MCF 10A (cell line): ENCODE measurements around the gene RPL12. TPM values are rescaled to one million over a fixed set of nuclear protein-coding genes. Genes with fewer than 3 reads are reported as not detected.
"Not testable (repeated sequence)": the region's sequence is repeated elsewhere in the genome, so short reads cannot be mapped to it uniquely, and the experiment has no call there.

Source experiments
- BruUV-seq: library from RNA; stranded (reverse); fragments of 400-500 nt; replicated peaks from 2 replicates; lab custom pipeline; 2021; lab: Mats Ljungman, UMichigan
- CTCF ChIA-PET: fragments of 300-600 bp; sonication (Branson Sonifier 250); formaldehyde crosslinking; extraction: SDS; loops from one replicate; lab custom pipeline; 2021; ENCODE audit warnings: antibody characterized with exemption, inconsistent platforms; lab: Yijun Ruan, JAX
- POLR2A ChIA-PET: fragments of 300-600, 350-650 bp; sonication (Branson Sonifier 250); formaldehyde crosslinking; extraction: SDS; loops from one replicate; lab custom pipeline; 2020; ENCODE audit warnings: antibody characterized with exemption, inconsistent platforms; lab: Yijun Ruan, JAX
- DNase-seq: peaks from one replicate; pipeline ENCODE4 v3.0.0-alpha.2; 2018; ENCODE audit not compliant: unreplicated experiment
- H3K27ac Mint-ChIP-seq: one replicate; pipeline ENCODE4 v1.8.0; 2022; ENCODE audit warnings: mild to moderate bottlenecking, low read depth, mixed read lengths; ENCODE audit not compliant: unreplicated experiment
- H3K27me3 Mint-ChIP-seq: one replicate; pipeline ENCODE4 v1.8.0; 2022; ENCODE audit warnings: mixed read lengths; ENCODE audit not compliant: insufficient read depth, unreplicated experiment
- H3K36me3 Mint-ChIP-seq: one replicate; pipeline ENCODE4 v1.8.0; 2022; ENCODE audit warnings: mild to moderate bottlenecking, moderate library complexity, mixed read lengths; ENCODE audit not compliant: insufficient read depth, unreplicated experiment
- H3K4me1 Mint-ChIP-seq: one replicate; pipeline ENCODE4 v1.8.0; 2022; ENCODE audit warnings: mixed read lengths; ENCODE audit not compliant: insufficient read depth, unreplicated experiment
- H3K4me3 Mint-ChIP-seq: one replicate; pipeline ENCODE4 v1.8.0; 2022; ENCODE audit warnings: mild to moderate bottlenecking, moderate library complexity, mixed read lengths; ENCODE audit not compliant: unreplicated experiment
- H3K9me3 Mint-ChIP-seq: one replicate; pipeline ENCODE4 v1.8.0; 2022; ENCODE audit warnings: mixed read lengths; ENCODE audit not compliant: unreplicated experiment
- CTCF ChIP-seq: fragments of 200-600 bp; IDR thresholded peaks from one replicate; pipeline ENCODE4 v1.8.0; 2022; ENCODE audit warnings: antibody characterized with exemption, mild to moderate bottlenecking; ENCODE audit not compliant: unreplicated experiment
- intact Hi-C: fragments of 100-400 bp; cut with micrococcal nuclease; formaldehyde crosslinking; loops from 2 replicates; pipeline ENCODE4 v1.14.1; 2022
- total RNA-seq: library from RNA; stranded (reverse); gene quantifications from 2 replicates; pipeline ENCODE4 v1.2.3, GENCODE V29; 2022

The RPL12 gene
- total RNA-seq, 1 experiment from 2014 or later = 3,086 TPM

GRCh38 chr9:127473501-127473900 lies 22.3 kb upstream of the RPL12 start:
- H3K4me3 Mint-ChIP-seq = no peak overlapping the region
- BruUV-seq = no TSS peak
- no peaks in the 10 kb centered on the region for H3K9me3 Mint-ChIP-seq
- DNase-seq = no peak
- ChIA-PET CTCF (interaction anchor here (1.7 kb wide), 1 partner anchor 15 kb away, joined by 5 read pairs; no protein-coding TSS in a partner anchor), POLR2A (interaction anchor here (0.6 kb wide), 1 partner anchor 111 kb away, joined by 4 read pairs; no protein-coding TSS in a partner anchor)
- H3K27me3 Mint-ChIP-seq = no peaks in the 10 kb centered on the region
- H3K4me1 Mint-ChIP-seq = no peaks in the 10 kb centered on the region
- no peak for TF ChIP-seq CTCF
- intact Hi-C loops = no loop called here
- H3K27ac Mint-ChIP-seq = no peak overlapping the region
- H3K36me3 Mint-ChIP-seq = peaks cover 25% of the 10 kb centered on the region

GRCh38 chr9:127470662-127471061 lies 19.5 kb upstream of the RPL12 start:
- Mint-ChIP-seq H3K4me3 (no peak overlapping the region), H3K27me3 (no peaks in the 10 kb centered on the region), H3K4me1 (no peaks in the 10 kb centered on the region), H3K36me3 (peaks cover 30% of the 10 kb centered on the region), H3K9me3 (no peaks in the 10 kb centered on the region), H3K27ac (no peak overlapping the region)
- BruUV-seq = no TSS peak
- ChIA-PET POLR2A (interaction anchor here (0.6 kb wide), 1 partner anchor 25 kb away, joined by 4 read pairs; no protein-coding TSS in a partner anchor), CTCF (no interaction called here)
- no peak for TF ChIP-seq CTCF
- DNase-seq = no peak
- intact Hi-C loops = no loop called here

GRCh38 chr9:127467621-127468020 lies 16.4 kb upstream of the RPL12 start:
- Mint-ChIP-seq H3K9me3 (no peaks in the 10 kb centered on the region), H3K36me3 (peaks cover 35% of the 10 kb centered on the region), H3K27ac (no peak overlapping the region), H3K4me3 (no peak overlapping the region), H3K4me1 (no peaks in the 10 kb centered on the region), H3K27me3 (no peaks in the 10 kb centered on the region)
- ChIA-PET CTCF (interaction anchor here (0.6 to 1.1 kb wide), 2 partner anchors 12 to 1953 kb away, joined by 3 to 5 read pairs; no protein-coding TSS in a partner anchor), POLR2A (no interaction called here)
- intact Hi-C loops = no loop called here
- no TSS peak for BruUV-seq
- no peak for TF ChIP-seq CTCF
- no peak for DNase-seq

GRCh38 chr9:127466407-127466917 lies 15.3 kb upstream of the RPL12 start:
- H3K4me3 Mint-ChIP-seq, DNase-seq, H3K27ac Mint-ChIP-seq, intact Hi-C loops, H3K4me1 Mint-ChIP-seq, H3K9me3 Mint-ChIP-seq, H3K27me3 Mint-ChIP-seq, BruUV-seq: not testable (repeated sequence)
- peaks cover 46% of the 10 kb centered on the region for H3K36me3 Mint-ChIP-seq
- ChIA-PET CTCF (interaction anchor here (1.1 to 1.7 kb wide), 2 partner anchors 11 kb away, joined by 5 to 6 read pairs; no protein-coding TSS in a partner anchor), POLR2A (interaction anchor here (0.6 kb wide), 1 partner anchor 290 kb away, joined by 3 read pairs; no protein-coding TSS in a partner anchor)
